HepG2 (cell line): ENCODE measurements around the gene COG1. TPM values are rescaled to one million over a fixed set of nuclear protein-coding genes. Genes with fewer than 3 reads are reported as not detected.

Experiments
- ATAC-seq: fragments of 200-7000 bp; cut with Tn5 transposase; 3 replicates; pipeline ENCODE4 v1.9.1; 2020; ENCODE audit warnings: mild to moderate bottlenecking, moderate library complexity
- BruUV-seq: library from RNA; stranded (reverse); fragments of 400-500 nt; replicated peaks from 2 replicates; lab custom pipeline; 2021; lab: Mats Ljungman, UMichigan
- CTCF ChIA-PET: fragments of 300-600 bp; formaldehyde crosslinking; extraction: SDS; loops from one replicate; lab custom pipeline; 2021; ENCODE audit warnings: low total read pairs, inconsistent platforms, low intra/inter-chr PET ratio; lab: Yijun Ruan, JAX
- POLR2A ChIA-PET: fragments of 350-600 bp; sonication (Branson Sonifier 250); formaldehyde crosslinking; loops from one replicate; lab custom pipeline; 2020; ENCODE audit warnings: antibody characterized with exemption, inconsistent platforms; lab: Yijun Ruan, JAX
- DNase-seq: peaks from one replicate; pipeline ENCODE4 v3.0.0-alpha.2; 2015; ENCODE audit warnings: low spot score
- FAIRE-seq: peaks from 3 replicates; lab custom pipeline; 2011; peaks lifted over from hg19 to GRCh38; lab: Jason Lieb, UNC
- H2AFZ ChIP-seq: one replicate; pipeline ENCODE4 v1.6.1; 2011; ENCODE audit warnings: low read length, inconsistent platforms
- H3K27ac ChIP-seq: fragments of 300-600 bp; 3 replicates; pipeline ENCODE4 v1.8.0; 2011; ENCODE audit warnings: mixed run types, mild to moderate bottlenecking, mixed read lengths, low read length, inconsistent platforms; ENCODE audit not compliant: insufficient read depth; ENCODE audit errors: extremely low read length
- H3K27me3 ChIP-seq, 2 experiments: fragments of 200-600 bp in 1 of 2; 2 replicates in 1 of 2; 3 replicates in 1 of 2; pipeline versions ENCODE4 v1.6.0 to v1.8.0; 2011; ENCODE audit warnings: low read length in 2 of 2, mild to moderate bottlenecking in 2 of 2, moderate library complexity in 2 of 2, inconsistent platforms in 1 of 2; ENCODE audit not compliant: insufficient read depth in 2 of 2, control insufficient read depth in 1 of 2
- H3K36me3 ChIP-seq, 2 experiments: fragments of 200-600 bp in 1 of 2; replicated peaks in 1 of 2; 2 replicates in 1 of 2; 3 replicates in 1 of 2; pipeline versions ENCODE4 v1.5.1 to v1.8.0; 2011; ENCODE audit warnings: low read length in 2 of 2, inconsistent platforms in 1 of 2; ENCODE audit not compliant: insufficient read depth in 2 of 2, control insufficient read depth in 1 of 2
- H3K4me1 ChIP-seq: 2 replicates; pipeline ENCODE4 v1.5.1; 2012; ENCODE audit warnings: low read length, inconsistent platforms; ENCODE audit not compliant: insufficient read depth
- H3K4me2 ChIP-seq: 2 replicates; pipeline ENCODE4 v1.6.0; 2011; ENCODE audit warnings: low read depth, low read length, inconsistent platforms
- H3K4me3 ChIP-seq, 3 experiments: fragments of 200-600 bp in 1 of 3; sonication (generic), shearing (Covaris generic) in 1 of 3; replicated peaks in 1 of 3; 2 replicates each; pipeline ENCODE4 v1.5.1; 2011 to 2016; ENCODE audit warnings: low read length in 3 of 3, inconsistent platforms in 2 of 3, low read depth in 2 of 3, mild to moderate bottlenecking in 2 of 3, control low read depth in 1 of 3, mixed read lengths in 1 of 3; ENCODE audit not compliant: insufficient read depth in 1 of 3
- H3K79me2 ChIP-seq: one replicate; pipeline ENCODE4 v1.6.1; 2011; ENCODE audit warnings: low read length, inconsistent platforms; ENCODE audit not compliant: insufficient read depth
- H3K9ac ChIP-seq: 2 replicates; pipeline ENCODE4 v1.6.0; 2011; ENCODE audit warnings: mild to moderate bottlenecking, low read depth, low read length, inconsistent platforms; ENCODE audit not compliant: insufficient read depth
- H3K9me3 ChIP-seq: 2 replicates; pipeline ENCODE4 v1.5.1; 2012; ENCODE audit warnings: mild to moderate bottlenecking, low read length
- H4K20me1 ChIP-seq: 2 replicates; pipeline ENCODE4 v1.6.0; 2011; ENCODE audit warnings: inconsistent platforms, mild to moderate bottlenecking, low read length, moderate library complexity; ENCODE audit not compliant: insufficient read depth
- KAT2B ChIP-seq: fragments of 150-350 bp; IDR thresholded peaks from 2 replicates; pipeline ENCODE4 v1.6.1; 2014; ENCODE audit warnings: low read depth, low read length, borderline replicate concordance
- SMC3 ChIP-seq: IDR thresholded peaks from 2 replicates; pipeline ENCODE4 v1.6.1; 2011; ENCODE audit warnings: low read length, improper control_type of control experiment
- TARDBP ChIP-seq: sonication (generic); formaldehyde crosslinking; IDR thresholded peaks from 2 replicates; pipeline ENCODE4 v1.8.0; 2022; ENCODE audit warnings: mild to moderate bottlenecking, missing genetic modification reagents
- XBP1 ChIP-seq: sonication (generic); formaldehyde crosslinking; IDR thresholded peaks from 2 replicates; pipeline ENCODE4 v1.5.0; 2020; ENCODE audit warnings: missing genetic modification reagents
- ZBTB38 ChIP-seq: sonication (generic); formaldehyde crosslinking; IDR thresholded peaks from 2 replicates; pipeline ENCODE4 v1.5.1; 2020; ENCODE audit warnings: mild to moderate bottlenecking, missing genetic modification reagents
- ZNF326 ChIP-seq: sonication (generic); formaldehyde crosslinking; IDR thresholded peaks from 2 replicates; pipeline ENCODE4 v1.4.0; 2020; ENCODE audit warnings: missing genetic modification reagents, borderline replicate concordance
- ZNF460 ChIP-seq: sonication (generic); formaldehyde crosslinking; IDR thresholded peaks from 2 replicates; pipeline ENCODE4 v1.5.1; 2020; ENCODE audit warnings: missing genetic modification reagents, mild to moderate bottlenecking, borderline replicate concordance
- ZNF761 ChIP-seq: sonication (generic); formaldehyde crosslinking; conservative IDR thresholded peaks from 2 replicates; pipeline ENCODE4 v1.4.0; 2020; ENCODE audit warnings: mild to moderate bottlenecking, missing genetic modification reagents
- WGBS: methylation state at CpG from one replicate; pipeline ENCODE4 v1.1.6; 2017; ENCODE audit warnings: low lambda C conversion rate; 5-methylcytosine and 5-hydroxymethylcytosine counted together
- in situ Hi-C: cut with HindIII; loops from 2 replicates; pipeline ENCODE4 v1.10.0; 2017; ENCODE audit warnings: low pct_unique_long_range_greater_than_20kb; ENCODE audit not compliant: extremely low pct_ligation_motif_present
- intact Hi-C: fragments of 100-400 bp; cut with micrococcal nuclease; formaldehyde crosslinking; loops from one replicate; pipeline ENCODE4 v1.10.0; 2022; ENCODE audit not compliant: unreplicated experiment
- polyA plus RNA-seq, 8 experiments: library from polyadenylated mRNA; depleted of rRNA in 3 of 8; stranded (reverse) in 7 of 8; unstranded in 1 of 8; fragments of >200 nt; fragmentation: Illumina TruSeq in 4 of 8; extraction: Trizol in 4 of 8; gene quantifications; 2 replicates each; pipeline versions ENCODE4 v1.2.1 to v1.2.3, GENCODE V29; 2011 to 2016; ENCODE audit warnings: low read depth in 4 of 8, missing spikeins in 1 of 8, mixed read lengths in 1 of 8; ENCODE audit not compliant: insufficient read depth in 1 of 8
- total RNA-seq, 5 experiments: library from RNA; depleted of rRNA; stranded (reverse); fragments of >200 nt; fragmentation: Illumina TruSeq; extraction: Trizol; gene quantifications; 2 replicates each; pipeline ENCODE4 v1.2.3, GENCODE V29; 2016; ENCODE audit warnings: low read depth in 1 of 5
- TF ChIP-seq, protein P1 (sequence below): IDR thresholded peaks from 2 replicates; pipeline ENCODE4 v1.4.0; 2020; ENCODE audit warnings: mild to moderate bottlenecking, missing genetic modification reagents
- TF ChIP-seq, protein P2 (sequence below): sonication (generic); formaldehyde crosslinking; IDR thresholded peaks from 2 replicates; pipeline ENCODE4 v1.5.0; 2020; ENCODE audit warnings: mild to moderate bottlenecking, missing genetic modification reagents
- TF ChIP-seq, protein P3 (sequence below): sonication (generic); formaldehyde crosslinking; IDR thresholded peaks from 2 replicates; pipeline ENCODE4 v1.8.1; 2023; ENCODE audit warnings: mild to moderate bottlenecking, missing genetic modification reagents, borderline replicate concordance
- TF ChIP-seq, protein P4 (sequence below): sonication (generic); formaldehyde crosslinking; IDR thresholded peaks from 2 replicates; pipeline ENCODE4 v1.8.0; 2022; ENCODE audit warnings: missing genetic modification reagents, low read depth, mild to moderate bottlenecking, borderline replicate concordance

COG1 gene
- total and polyA plus RNA-seq, 2 of the 13 experiments (the other 11 are each of a cell fraction or from before 2014, with no cell fraction given): 36.6 to 39.7 TPM

DNA sequence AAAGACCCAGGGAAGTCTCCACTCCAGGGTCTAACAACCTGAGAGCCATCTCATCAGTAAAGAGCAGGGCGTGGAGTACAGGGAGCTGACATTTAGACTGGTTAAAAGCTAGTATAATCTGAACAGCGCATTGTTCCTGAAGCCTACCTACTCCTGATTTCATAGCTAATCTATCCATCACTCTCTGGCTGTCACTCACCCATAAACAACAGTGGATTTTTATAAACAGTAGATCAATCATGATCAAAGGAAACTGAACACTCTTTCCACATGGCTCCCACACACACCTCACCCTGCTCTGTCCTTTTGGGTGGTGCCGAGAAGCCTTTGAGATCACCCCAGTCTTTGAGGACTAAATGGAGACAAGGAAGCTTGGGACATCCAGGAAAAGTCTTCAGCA, 13.0 kb upstream of the COG1 start:
- Histone ChIP-seq H3K4me2 (no peak overlapping the region), H2AFZ (no peak overlapping the region), H3K36me3 (no peaks in the 10 kb centered on the region), H3K9me3 (no peaks in the 10 kb centered on the region), H3K4me3 (no peak overlapping the region), H3K27ac (no peak overlapping the region), H3K79me2 (no peaks in the 10 kb centered on the region), H3K27me3 (peaks cover 7 to 58% of the 10 kb centered on the region in 2 experiments), H3K9ac (no peak overlapping the region), H3K4me1 (peaks cover 50% of the 10 kb centered on the region), H4K20me1 (no peaks in the 10 kb centered on the region)
- BruUV-seq: no TSS peak
- ChIA-PET CTCF (no interaction called here), POLR2A (no interaction called here)
- in situ Hi-C loops: no loop called here
- FAIRE-seq: no peak
- DNase-seq: no peak
- intact Hi-C loops: no loop called here
- WGBS: 7% methylated on average over 2 of the region's 3 CpGs
- no peak for ATAC-seq
- no peak for TF ChIP-seq XBP1
- TF ChIP-seq ZBTB38 (CRISPR knock-in tag): no peak
- no peak for TF ChIP-seq KAT2B
- TF ChIP-seq, protein P1, sequence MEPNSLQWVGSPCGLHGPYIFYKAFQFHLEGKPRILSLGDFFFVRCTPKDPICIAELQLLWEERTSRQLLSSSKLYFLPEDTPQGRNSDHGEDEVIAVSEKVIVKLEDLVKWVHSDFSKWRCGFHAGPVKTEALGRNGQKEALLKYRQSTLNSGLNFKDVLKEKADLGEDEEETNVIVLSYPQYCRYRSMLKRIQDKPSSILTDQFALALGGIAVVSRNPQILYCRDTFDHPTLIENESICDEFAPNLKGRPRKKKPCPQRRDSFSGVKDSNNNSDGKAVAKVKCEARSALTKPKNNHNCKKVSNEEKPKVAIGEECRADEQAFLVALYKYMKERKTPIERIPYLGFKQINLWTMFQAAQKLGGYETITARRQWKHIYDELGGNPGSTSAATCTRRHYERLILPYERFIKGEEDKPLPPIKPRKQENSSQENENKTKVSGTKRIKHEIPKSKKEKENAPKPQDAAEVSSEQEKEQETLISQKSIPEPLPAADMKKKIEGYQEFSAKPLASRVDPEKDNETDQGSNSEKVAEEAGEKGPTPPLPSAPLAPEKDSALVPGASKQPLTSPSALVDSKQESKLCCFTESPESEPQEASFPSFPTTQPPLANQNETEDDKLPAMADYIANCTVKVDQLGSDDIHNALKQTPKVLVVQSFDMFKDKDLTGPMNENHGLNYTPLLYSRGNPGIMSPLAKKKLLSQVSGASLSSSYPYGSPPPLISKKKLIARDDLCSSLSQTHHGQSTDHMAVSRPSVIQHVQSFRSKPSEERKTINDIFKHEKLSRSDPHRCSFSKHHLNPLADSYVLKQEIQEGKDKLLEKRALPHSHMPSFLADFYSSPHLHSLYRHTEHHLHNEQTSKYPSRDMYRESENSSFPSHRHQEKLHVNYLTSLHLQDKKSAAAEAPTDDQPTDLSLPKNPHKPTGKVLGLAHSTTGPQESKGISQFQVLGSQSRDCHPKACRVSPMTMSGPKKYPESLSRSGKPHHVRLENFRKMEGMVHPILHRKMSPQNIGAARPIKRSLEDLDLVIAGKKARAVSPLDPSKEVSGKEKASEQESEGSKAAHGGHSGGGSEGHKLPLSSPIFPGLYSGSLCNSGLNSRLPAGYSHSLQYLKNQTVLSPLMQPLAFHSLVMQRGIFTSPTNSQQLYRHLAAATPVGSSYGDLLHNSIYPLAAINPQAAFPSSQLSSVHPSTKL: no peak
- TF ChIP-seq, protein P2, sequence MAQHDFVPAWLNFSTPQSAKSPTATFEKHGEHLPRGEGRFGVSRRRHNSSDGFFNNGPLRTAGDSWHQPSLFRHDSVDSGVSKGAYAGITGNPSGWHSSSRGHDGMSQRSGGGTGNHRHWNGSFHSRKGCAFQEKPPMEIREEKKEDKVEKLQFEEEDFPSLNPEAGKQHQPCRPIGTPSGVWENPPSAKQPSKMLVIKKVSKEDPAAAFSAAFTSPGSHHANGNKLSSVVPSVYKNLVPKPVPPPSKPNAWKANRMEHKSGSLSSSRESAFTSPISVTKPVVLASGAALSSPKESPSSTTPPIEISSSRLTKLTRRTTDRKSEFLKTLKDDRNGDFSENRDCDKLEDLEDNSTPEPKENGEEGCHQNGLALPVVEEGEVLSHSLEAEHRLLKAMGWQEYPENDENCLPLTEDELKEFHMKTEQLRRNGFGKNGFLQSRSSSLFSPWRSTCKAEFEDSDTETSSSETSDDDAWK: no peak
- TF ChIP-seq ZNF326 (CRISPR knock-in tag): no peak
- no peak for TF ChIP-seq ZNF460
- TF ChIP-seq, protein P3, sequence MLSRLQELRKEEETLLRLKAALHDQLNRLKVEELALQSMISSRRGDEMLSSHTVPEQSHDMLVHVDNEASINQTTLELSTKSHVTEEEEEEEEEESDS (CRISPR knock-in tag): no peak
- TF ChIP-seq, protein P4, sequence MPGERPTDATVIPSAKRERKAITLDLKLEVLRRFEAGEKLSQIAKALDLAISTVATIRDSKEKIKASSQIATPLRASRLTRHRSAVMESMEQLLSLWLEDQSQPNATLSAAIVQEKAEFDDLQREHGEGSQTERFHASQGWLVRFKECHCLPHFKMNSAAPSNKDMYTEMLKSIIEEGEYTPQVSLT (CRISPR knock-in tag): no peak
- no peak for TF ChIP-seq ZNF761 (CRISPR knock-in tag)
- no peak for TF ChIP-seq TARDBP (CRISPR knock-in tag)
- TF ChIP-seq SMC3: no peak
